H1 (cell line): ENCODE data around the gene TPP2. TPM values are rescaled to one million over a fixed set of nuclear protein-coding genes. Genes with fewer than 3 reads are reported as not detected.

Experiments
- FOSL1 ChIP-seq: IDR thresholded peaks from 2 replicates; pipeline ENCODE4 v1.6.1; 2011; ENCODE audit warnings: mild to moderate bottlenecking, low read depth, low read length, moderate library complexity; ENCODE audit not compliant: insufficient read depth
- GABPA ChIP-seq: IDR thresholded peaks from 2 replicates; pipeline ENCODE4 v1.6.1; 2011; ENCODE audit warnings: mild to moderate bottlenecking, low read length, moderate library complexity, borderline replicate concordance; ENCODE audit not compliant: insufficient read depth
- KDM5A ChIP-seq: fragments of 200-600 bp; IDR thresholded peaks from 2 replicates; pipeline ENCODE4 v1.7.1; 2012; ENCODE audit warnings: mild to moderate bottlenecking, low read length, inconsistent platforms, mixed read lengths
- SAP30 ChIP-seq: fragments of 300-600 bp; sonication (generic); IDR thresholded peaks from 2 replicates; pipeline ENCODE4 v1.7.1; 2012; ENCODE audit warnings: low read length, moderate library complexity, mild to moderate bottlenecking, inconsistent platforms; ENCODE audit not compliant: insufficient read depth, insufficient replicate concordance
- TAF7 ChIP-seq: optimal IDR thresholded peaks from 2 replicates; pipeline ENCODE3; 2011; ENCODE audit warnings: low read depth, mild to moderate bottlenecking, inconsistent platforms, low read length, moderate library complexity, borderline replicate concordance
- ZNF274 ChIP-seq: IDR thresholded peaks from 2 replicates; pipeline ENCODE4 v1.7.0; 2012; ENCODE audit warnings: low read length, borderline replicate concordance; ENCODE audit errors: extremely low read depth
- polyA plus RNA-seq, 7 experiments: library from polyadenylated mRNA; depleted of rRNA in 3 of 7; stranded (reverse) in 5 of 7; unstranded in 2 of 7; fragments of >200 nt in 5 of 7; fragments of 200-250 nt in 2 of 7; gene quantifications; 1 replicate in 5 of 7; 2 replicates in 1 of 7; 4 replicates in 1 of 7; pipeline versions ENCODE4 v1.2.1 to v1.2.3, GENCODE V29; 2011 to 2013; ENCODE audit warnings: missing spikeins in 2 of 7, mixed read lengths in 2 of 7
- total RNA-seq: library from RNA; stranded (reverse); fragmentation: NEBNext Ultra II Directional; extraction: Animal tissue kit (Norgen Biotek cat#: 25700); gene quantifications from 2 replicates; pipeline ENCODE4 v1.2.1, GENCODE V29; 2021

TPP2 gene
- total and polyA plus RNA-seq, 2 of the 8 experiments (the other 6 are each of a cell fraction or from before 2014, with no cell fraction given) = 15.9 to 85.7 TPM

GRCh38 chr13:102563267-102563666 lies 33.5 kb upstream of the TPP2 start (continued):
- TF ChIP-seq FOSL1 (no peak), SAP30 (no peak), KDM5A (no peak), GABPA (no peak), ZNF274 (no peak), TAF7 (no peak)
